Endodermal cell (in vitro differentiated cells): Measurements from ENCODE around the gene SART1. TPM values are rescaled to one million over a fixed set of nuclear protein-coding genes. Genes with fewer than 3 reads are reported as not detected.

Experiments
- DNase-seq: peaks from one replicate; pipeline ENCODE4 v3.0.0-alpha.2; 2017
- H3K27ac ChIP-seq: 2 replicates; pipeline ENCODE4 v1.5.1; 2013; ENCODE audit warnings: mild to moderate bottlenecking, low read depth, low read length, moderate library complexity
- H3K27me3 ChIP-seq: 2 replicates; pipeline ENCODE4 v1.6.1; 2013; ENCODE audit warnings: mild to moderate bottlenecking, low read length, moderate library complexity; ENCODE audit not compliant: insufficient read depth, control insufficient read depth, poor library complexity, severe bottlenecking
- H3K36me3 ChIP-seq: 2 replicates; pipeline ENCODE4 v1.7.0; 2013; ENCODE audit warnings: mild to moderate bottlenecking, low read length, moderate library complexity; ENCODE audit not compliant: control insufficient read depth, insufficient read depth
- H3K4me1 ChIP-seq: one replicate; pipeline ENCODE4 v1.7.0; 2013; ENCODE audit warnings: low read length; ENCODE audit not compliant: control insufficient read depth, insufficient read depth
- H3K4me3 ChIP-seq: 2 replicates; pipeline ENCODE4 v1.5.1; 2013; ENCODE audit warnings: mild to moderate bottlenecking, low read length, moderate library complexity
- H3K9ac ChIP-seq: 2 replicates; pipeline ENCODE4 v1.6.1; 2013; ENCODE audit warnings: mild to moderate bottlenecking, low read length, moderate library complexity; ENCODE audit not compliant: poor library complexity, severe bottlenecking; ENCODE audit errors: extremely low read depth
- H3K9me3 ChIP-seq: 2 replicates; pipeline ENCODE4 v1.6.1; 2013; ENCODE audit warnings: mild to moderate bottlenecking, low read length, moderate library complexity; ENCODE audit not compliant: control insufficient read depth
- H3K27ac Mint-ChIP-seq: 2 replicates; pipeline ENCODE4 v1.8.0; 2020; ENCODE audit warnings: mixed read lengths
- H3K27me3 Mint-ChIP-seq: 2 replicates; pipeline ENCODE4 v1.8.0; 2021; ENCODE audit warnings: mild to moderate bottlenecking, mixed read lengths; ENCODE audit not compliant: insufficient read depth
- H3K36me3 Mint-ChIP-seq: 2 replicates; pipeline ENCODE4 v1.8.0; 2020; ENCODE audit warnings: low read depth, mixed read lengths
- H3K4me1 Mint-ChIP-seq: 2 replicates; pipeline ENCODE4 v1.8.0; 2020; ENCODE audit warnings: mixed read lengths
- H3K4me3 Mint-ChIP-seq: 2 replicates; pipeline ENCODE4 v1.8.0; 2020; ENCODE audit warnings: mild to moderate bottlenecking, moderate library complexity, mixed read lengths
- H3K9me3 Mint-ChIP-seq: 2 replicates; pipeline ENCODE4 v1.8.0; 2020; ENCODE audit warnings: mild to moderate bottlenecking, mixed read lengths
- CTCF ChIP-seq: fragments of 200-600 bp; sonication (generic); conservative IDR thresholded peaks from 2 replicates; pipeline ENCODE4 v1.5.0; 2021; ENCODE audit warnings: antibody characterized with exemption, mild to moderate bottlenecking
- WGBS, 2 experiments: methylation state at CpG; one replicate each; pipeline versions ENCODE4 v1.1.5 to v1.1.7; 2013; ENCODE audit warnings: missing lambda C conversion rate in 2 of 2, mixed read lengths in 1 of 2; ENCODE audit not compliant: insufficient coverage in 1 of 2, insufficient read length in 1 of 2; 5-methylcytosine and 5-hydroxymethylcytosine counted together
- total RNA-seq, 2 donors: library from RNA; stranded (reverse); fragmentation: NEBNext Ultra II Directional in 1 of 2; extraction: Animal tissue kit (Norgen Biotek cat#: 25700) in 1 of 2; gene quantifications; 2 replicates in 1 of 2; 3 replicates in 1 of 2; pipeline ENCODE4 v1.2.1, GENCODE V29; 2021

Gene SART1
- total RNA-seq, 2 donors from 2014 or later, result 50.6 to 52.0 TPM

GRCh38 chr11:65931773-65932557 lies 29.6 kb upstream of the SART1 start:
- Mint-ChIP-seq H3K36me3 (no peaks in the 10 kb centered on the region), H3K9me3 (no peaks in the 10 kb centered on the region), H3K4me1 (peaks cover 7% of the 10 kb centered on the region), H3K27ac (no peak overlapping the region), H3K27me3 (no peaks in the 10 kb centered on the region), H3K4me3 (no peak overlapping the region)
- H3K9me3 ChIP-seq, result no peaks in the 10 kb centered on the region
- no peak for TF ChIP-seq CTCF
- H3K4me3 ChIP-seq, result no peak overlapping the region
- no peak overlapping the region for H3K9ac ChIP-seq
- H3K27ac ChIP-seq, result no peak overlapping the region
- 85 to 94% methylated on average over 8 to 13 of the region's 13 CpGs for WGBS, 2 experiments
- no peaks in the 10 kb centered on the region for H3K27me3 ChIP-seq
- DNase-seq, result no peak
- H3K36me3 ChIP-seq, result no peaks in the 10 kb centered on the region
- H3K4me1 ChIP-seq, result no peaks in the 10 kb centered on the region

GRCh38 chr11:65932558-65932919 lies 29.0 kb upstream of the SART1 start:
- Histone ChIP-seq H3K9ac (no peak overlapping the region), H3K27me3 (no peaks in the 10 kb centered on the region), H3K4me3 (no peak overlapping the region), H3K9me3 (no peaks in the 10 kb centered on the region), H3K27ac (no peak overlapping the region), H3K36me3 (no peaks in the 10 kb centered on the region), H3K4me1 (no peaks in the 10 kb centered on the region)
- WGBS, 2 experiments, result 59 to 69% methylated on average over 9 of the region's 9 CpGs
- Mint-ChIP-seq H3K36me3 (no peaks in the 10 kb centered on the region), H3K27me3 (no peaks in the 10 kb centered on the region), H3K9me3 (no peaks in the 10 kb centered on the region), H3K27ac (no peak overlapping the region), H3K4me1 (peaks cover 6% of the 10 kb centered on the region), H3K4me3 (no peak overlapping the region)
- DNase-seq, result peak; percentile 72
- peak; percentile 39 for TF ChIP-seq CTCF

GRCh38 chr11:65934014-65934413 lies 27.5 kb upstream of the SART1 start:
- Mint-ChIP-seq H3K4me3 (no peak overlapping the region), H3K27me3 (no peaks in the 10 kb centered on the region), H3K27ac (no peak overlapping the region), H3K9me3 (no peaks in the 10 kb centered on the region), H3K36me3 (no peaks in the 10 kb centered on the region), H3K4me1 (no peaks in the 10 kb centered on the region)
- no peak for DNase-seq
- Histone ChIP-seq H3K27ac (no peak overlapping the region), H3K9me3 (no peaks in the 10 kb centered on the region), H3K36me3 (no peaks in the 10 kb centered on the region), H3K4me3 (no peak overlapping the region), H3K4me1 (no peaks in the 10 kb centered on the region), H3K9ac (no peak overlapping the region), H3K27me3 (no peaks in the 10 kb centered on the region)
- 93 to 100% methylated on average over 2 to 3 of the region's 4 CpGs for WGBS, 2 experiments
- TF ChIP-seq CTCF, result no peak
